ENCODE measurements around the gene PITPNB.

DNA sequence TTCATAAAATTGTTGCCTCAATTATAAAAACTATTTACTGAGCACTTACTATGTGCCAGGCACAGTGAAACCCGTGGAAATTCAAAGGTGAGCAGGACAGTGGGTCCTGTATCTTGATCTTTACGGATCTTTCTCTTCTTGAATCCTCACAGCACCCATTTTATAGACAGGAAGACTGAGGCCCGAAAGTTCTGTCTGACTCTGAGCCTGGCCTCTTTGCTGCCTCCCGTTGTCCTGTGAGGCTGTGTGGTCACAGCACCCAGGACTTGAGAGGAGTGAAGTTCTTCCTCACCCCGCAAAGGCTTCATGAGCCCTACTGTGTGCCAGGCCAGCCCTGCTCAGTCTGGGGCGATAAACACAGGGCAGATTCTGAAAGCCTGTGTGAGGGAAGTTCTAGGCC lies 104.1 kb downstream of the PITPNB start:
- no peak for TF ChIP-seq POLR2AphosphoS5 (IDR thresholded peaks at IDR 0.05; ENCODE audit: borderline replicate concordance, low read depth, low read length)
- no peak for TF ChIP-seq EZH2 (IDR thresholded peaks at IDR 0.05)

Data from SK-N-MC (cell line).